Activated naive CD8-positive, alpha-beta T cell treated with anti-CD3 and anti-CD28 coated beads, Interleukin-2, amount 50 U/mL, for 24 hours (primary cell): ENCODE results near the gene NEDD9.

Source experiments
- ATAC-seq: fragments of 150-1000 bp; cut with Tn5 transposase; one replicate; pipeline ENCODE4 v1.10.0; 2021
- DNase-seq: peaks from one replicate; pipeline ENCODE4 v3.0.0; 2021
- H3K27ac Mint-ChIP-seq: one replicate; pipeline ENCODE4 v1.8.0; 2021; ENCODE audit warnings: mild to moderate bottlenecking, mixed read lengths
- H3K27me3 Mint-ChIP-seq: one replicate; pipeline ENCODE4 v1.8.0; 2021; ENCODE audit warnings: mixed read lengths
- H3K36me3 Mint-ChIP-seq: one replicate; pipeline ENCODE4 v1.8.0; 2021; ENCODE audit warnings: low read depth, mixed read lengths
- H3K4me1 Mint-ChIP-seq: one replicate; pipeline ENCODE4 v1.8.0; 2021; ENCODE audit warnings: mixed read lengths
- H3K4me3 Mint-ChIP-seq: one replicate; pipeline ENCODE4 v1.8.0; 2021; ENCODE audit warnings: mild to moderate bottlenecking, moderate library complexity, mixed read lengths
- H3K9me3 Mint-ChIP-seq: one replicate; pipeline ENCODE4 v1.8.0; 2021; ENCODE audit warnings: mixed read lengths

NEDD9 gene

GRCh38 chr6:11222385-11223277 is 9.8 kb downstream of the NEDD9 start:
- ATAC-seq, result no peak
- peaks cover 33% of the 10 kb centered on the region for H3K36me3 Mint-ChIP-seq
- H3K4me3 Mint-ChIP-seq, result peak overlapping the region; percentile 31
- no peaks in the 10 kb centered on the region for H3K27me3 Mint-ChIP-seq
- peak overlapping the region; percentile 55 for H3K27ac Mint-ChIP-seq
- DNase-seq, result no peak
- H3K4me1 Mint-ChIP-seq, result peaks cover 72% of the 10 kb centered on the region
- H3K9me3 Mint-ChIP-seq, result no peaks in the 10 kb centered on the region

- peaks cover 34% of the 10 kb centered on the region for H3K36me3 Mint-ChIP-seq
- H3K27ac Mint-ChIP-seq, result no peak overlapping the region
- H3K27me3 Mint-ChIP-seq, result no peaks in the 10 kb centered on the region
- peaks cover 78% of the 10 kb centered on the region for H3K4me1 Mint-ChIP-seq
- ATAC-seq (no peak), DNase-seq (no peak)
- no peak overlapping the region for H3K4me3 Mint-ChIP-seq
- no peaks in the 10 kb centered on the region for H3K9me3 Mint-ChIP-seq
These were observed 10.7 kb downstream of the NEDD9 start for GRCh38 chr6:11221623-11222384.

GRCh38 chr6:11219400-11219834 is 13.1 kb downstream of the NEDD9 start:
- H3K27me3 Mint-ChIP-seq, result no peaks in the 10 kb centered on the region
- H3K4me3 Mint-ChIP-seq, result no peak overlapping the region
- peak overlapping the region; percentile 40 for H3K27ac Mint-ChIP-seq
- DNase-seq, result no peak
- H3K9me3 Mint-ChIP-seq, result no peaks in the 10 kb centered on the region
- peaks cover 67% of the 10 kb centered on the region for H3K4me1 Mint-ChIP-seq
- peaks cover 30% of the 10 kb centered on the region for H3K36me3 Mint-ChIP-seq
- no peak for ATAC-seq

- Mint-ChIP-seq H3K4me3 (no peak overlapping the region), H3K36me3 (peaks cover 30% of the 10 kb centered on the region), H3K27me3 (no peaks in the 10 kb centered on the region), H3K27ac (no peak overlapping the region), H3K4me1 (peaks cover 61% of the 10 kb centered on the region), H3K9me3 (no peaks in the 10 kb centered on the region)
- ATAC-seq, result peak; percentile 68
- DNase-seq, result no peak
These were observed 13.7 kb downstream of the NEDD9 start for GRCh38 chr6:11218538-11219399.

- Mint-ChIP-seq H3K4me1 (peaks cover 60% of the 10 kb centered on the region), H3K9me3 (no peaks in the 10 kb centered on the region), H3K36me3 (peaks cover 37% of the 10 kb centered on the region), H3K27ac (no peak overlapping the region), H3K4me3 (no peak overlapping the region), H3K27me3 (no peaks in the 10 kb centered on the region)
- ATAC-seq, result no peak
- no peak for DNase-seq
These were observed 14.4 kb downstream of the NEDD9 start for GRCh38 chr6:11218102-11218442.

GRCh38 chr6:11217360-11218101 is 14.9 kb downstream of the NEDD9 start:
- no peak overlapping the region for H3K4me3 Mint-ChIP-seq
- no peaks in the 10 kb centered on the region for H3K27me3 Mint-ChIP-seq
- no peak for DNase-seq
- no peak for ATAC-seq
- peaks cover 41% of the 10 kb centered on the region for H3K36me3 Mint-ChIP-seq
- no peaks in the 10 kb centered on the region for H3K9me3 Mint-ChIP-seq
- H3K4me1 Mint-ChIP-seq, result peaks cover 58% of the 10 kb centered on the region
- H3K27ac Mint-ChIP-seq, result no peak overlapping the region

- DNase-seq (no peak), ATAC-seq (no peak)
- Mint-ChIP-seq H3K9me3 (no peaks in the 10 kb centered on the region), H3K27me3 (no peaks in the 10 kb centered on the region), H3K4me3 (no peak overlapping the region), H3K4me1 (peaks cover 67% of the 10 kb centered on the region), H3K27ac (no peak overlapping the region), H3K36me3 (peaks cover 49% of the 10 kb centered on the region)
These were observed 16.7 kb downstream of the NEDD9 start for GRCh38 chr6:11215773-11216172.

- Mint-ChIP-seq H3K9me3 (no peaks in the 10 kb centered on the region), H3K36me3 (peaks cover 43% of the 10 kb centered on the region), H3K4me3 (no peak overlapping the region), H3K4me1 (peaks cover 59% of the 10 kb centered on the region), H3K27ac (no peak overlapping the region), H3K27me3 (no peaks in the 10 kb centered on the region)
- ATAC-seq (no peak), DNase-seq (no peak)
These were observed 17.6 kb downstream of the NEDD9 start for GRCh38 chr6:11214901-11215300.

- peaks cover 53% of the 10 kb centered on the region for H3K4me1 Mint-ChIP-seq
- H3K36me3 Mint-ChIP-seq, result peaks cover 37% of the 10 kb centered on the region
These were observed 18.2 kb downstream of the NEDD9 start for GRCh38 chr6:11214084-11214833.

GRCh38 chr6:11213422-11214021 is 18.9 kb downstream of the NEDD9 start:
- Mint-ChIP-seq H3K27ac (no peak overlapping the region), H3K4me1 (peaks cover 47% of the 10 kb centered on the region), H3K9me3 (no peaks in the 10 kb centered on the region), H3K4me3 (no peak overlapping the region), H3K27me3 (no peaks in the 10 kb centered on the region), H3K36me3 (peaks cover 38% of the 10 kb centered on the region)
- ATAC-seq (no peak), DNase-seq (no peak)

More at GRCh38 chr6:11214084-11214833, 18.2 kb downstream of the NEDD9 start:
- Mint-ChIP-seq H3K9me3 (no peaks in the 10 kb centered on the region), H3K27ac (no peak overlapping the region), H3K27me3 (no peaks in the 10 kb centered on the region), H3K4me3 (no peak overlapping the region)
- ATAC-seq (no peak), DNase-seq (no peak)

- DNase-seq (no peak), ATAC-seq (no peak)
- no peak overlapping the region for H3K4me3 Mint-ChIP-seq
- no peaks in the 10 kb centered on the region for H3K9me3 Mint-ChIP-seq
- no peaks in the 10 kb centered on the region for H3K27me3 Mint-ChIP-seq
- H3K27ac Mint-ChIP-seq, result no peak overlapping the region
- peaks cover 43% of the 10 kb centered on the region for H3K36me3 Mint-ChIP-seq
- peaks cover 45% of the 10 kb centered on the region for H3K4me1 Mint-ChIP-seq
These were observed 19.8 kb downstream of the NEDD9 start for GRCh38 chr6:11212664-11213063.

- DNase-seq (no peak), ATAC-seq (no peak)
- Mint-ChIP-seq H3K27me3 (no peaks in the 10 kb centered on the region), H3K9me3 (no peaks in the 10 kb centered on the region), H3K36me3 (peaks cover 53% of the 10 kb centered on the region), H3K27ac (no peak overlapping the region), H3K4me3 (no peak overlapping the region), H3K4me1 (peaks cover 47% of the 10 kb centered on the region)
These were observed 21.2 kb downstream of the NEDD9 start for GRCh38 chr6:11211254-11211653.
